Measurements from ENCODE around the gene TMEM138. TPM values are rescaled to one million over a fixed set of nuclear protein-coding genes. Genes with fewer than 3 reads are reported as not detected.

The TMEM138 gene
- total RNA-seq, 4 donors from 2014 or later, result 9.4 to 18.4 (median 13.9) TPM

Other genes starting within 250 kb of the TMEM138 start
- gene VPS37C, start 200.9 kb upstream of the TMEM138 start, total RNA-seq, result 10 to 100 TPM; 17.7 to 27.1 (median 23.5) TPM
- not detected for gene PGA3, start 158.9 kb upstream of the TMEM138 start, total RNA-seq
- gene PGA4, start 140.0 kb upstream of the TMEM138 start, total RNA-seq, result 1 to 10 TPM in 2 of 4 donors, not detected in 2; 1.6 to 1.9 TPM
- not detected for gene PGA5, start 121.2 kb upstream of the TMEM138 start, total RNA-seq
- 1 to 10 TPM in 1 of 4 donors, under 1 TPM in 3; 0.31 to 1.5 (median 0.67) TPM for gene VWCE, start 67.1 kb upstream of the TMEM138 start, total RNA-seq
- gene DDB1, start 29.3 kb upstream of the TMEM138 start, total RNA-seq, result 100 to 1,000 TPM; 175 to 215 (median 189) TPM
- gene TKFC, start 29.1 kb upstream of the TMEM138 start, total RNA-seq, result 10 to 100 TPM in 3 of 4 donors, 1 to 10 TPM in 1; 6.7 to 14.8 (median 11.8) TPM
- gene CYB561A3, start 492 bp upstream of the TMEM138 start, total RNA-seq, result 10 to 100 TPM; 23.7 to 56.6 (median 26.4) TPM
- 1 to 10 TPM; 2.6 to 8.5 (median 5.2) TPM for gene TMEM216, start 30.2 kb downstream of the TMEM138 start, total RNA-seq
- gene CPSF7, start 67.6 kb downstream of the TMEM138 start, total RNA-seq, result 100 to 1,000 TPM in 1 of 4 donors, 10 to 100 TPM in 3; 38.9 to 180 (median 42.5) TPM
- 10 to 100 TPM; 32.1 to 84.4 (median 53.8) TPM for gene SDHAF2, start 67.8 kb downstream of the TMEM138 start, total RNA-seq
- gene LRRC10B, start 146.4 kb downstream of the TMEM138 start, total RNA-seq, result 1 to 10 TPM in 1 of 4 donors, under 1 TPM in 1, not detected in 2; 0.13 to 1.0 TPM
- gene SYT7, start 218.7 kb downstream of the TMEM138 start, total RNA-seq, result 1 to 10 TPM in 2 of 4 donors, under 1 TPM in 2; 0.68 to 4.9 (median 1.4) TPM

Data from gastrocnemius medialis (tissue), 4 donors.